ENCODE results near the gene MYO18B.

DNA sequence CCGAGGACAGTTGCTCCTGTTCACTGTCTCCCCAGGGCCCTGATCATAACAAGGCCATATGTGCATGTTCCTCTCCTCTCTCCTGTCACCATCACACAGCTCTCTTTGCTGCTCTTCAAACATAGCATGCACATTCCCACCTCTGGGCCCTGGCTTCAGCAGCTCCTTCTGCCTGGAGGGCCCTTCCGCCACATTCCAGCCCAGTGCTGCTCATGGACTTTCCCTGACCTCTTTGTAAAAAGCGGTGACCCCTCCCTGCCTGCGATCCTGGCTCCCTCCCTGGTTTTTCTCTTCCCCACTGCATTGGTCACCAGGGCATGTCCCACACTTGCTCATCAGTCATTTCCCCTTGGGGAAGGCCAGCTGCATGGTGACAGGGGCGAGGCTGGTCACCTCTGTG, 98.2 kb downstream of the MYO18B start:
- TF ChIP-seq, protein P1, sequence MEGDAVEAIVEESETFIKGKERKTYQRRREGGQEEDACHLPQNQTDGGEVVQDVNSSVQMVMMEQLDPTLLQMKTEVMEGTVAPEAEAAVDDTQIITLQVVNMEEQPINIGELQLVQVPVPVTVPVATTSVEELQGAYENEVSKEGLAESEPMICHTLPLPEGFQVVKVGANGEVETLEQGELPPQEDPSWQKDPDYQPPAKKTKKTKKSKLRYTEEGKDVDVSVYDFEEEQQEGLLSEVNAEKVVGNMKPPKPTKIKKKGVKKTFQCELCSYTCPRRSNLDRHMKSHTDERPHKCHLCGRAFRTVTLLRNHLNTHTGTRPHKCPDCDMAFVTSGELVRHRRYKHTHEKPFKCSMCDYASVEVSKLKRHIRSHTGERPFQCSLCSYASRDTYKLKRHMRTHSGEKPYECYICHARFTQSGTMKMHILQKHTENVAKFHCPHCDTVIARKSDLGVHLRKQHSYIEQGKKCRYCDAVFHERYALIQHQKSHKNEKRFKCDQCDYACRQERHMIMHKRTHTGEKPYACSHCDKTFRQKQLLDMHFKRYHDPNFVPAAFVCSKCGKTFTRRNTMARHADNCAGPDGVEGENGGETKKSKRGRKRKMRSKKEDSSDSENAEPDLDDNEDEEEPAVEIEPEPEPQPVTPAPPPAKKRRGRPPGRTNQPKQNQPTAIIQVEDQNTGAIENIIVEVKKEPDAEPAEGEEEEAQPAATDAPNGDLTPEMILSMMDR (IDR thresholded peaks at IDR 0.05; ENCODE audit: insufficient read depth, low read depth, low read length), result no peak
- TF ChIP-seq EZH2 (IDR thresholded peaks at IDR 0.05; ENCODE audit: insufficient read depth, low read length), result no peak

All from astrocyte (in vitro differentiated cells and primary cell).